NCI-H524 (cell line): ENCODE results near the gene PERCC1.

ENCODE experiments used
- DNase-seq, 2 experiments: peaks; one replicate each; lab custom pipeline; 2025; lab: John Stamatoyannopoulos, UW

Gene PERCC1

DNA sequence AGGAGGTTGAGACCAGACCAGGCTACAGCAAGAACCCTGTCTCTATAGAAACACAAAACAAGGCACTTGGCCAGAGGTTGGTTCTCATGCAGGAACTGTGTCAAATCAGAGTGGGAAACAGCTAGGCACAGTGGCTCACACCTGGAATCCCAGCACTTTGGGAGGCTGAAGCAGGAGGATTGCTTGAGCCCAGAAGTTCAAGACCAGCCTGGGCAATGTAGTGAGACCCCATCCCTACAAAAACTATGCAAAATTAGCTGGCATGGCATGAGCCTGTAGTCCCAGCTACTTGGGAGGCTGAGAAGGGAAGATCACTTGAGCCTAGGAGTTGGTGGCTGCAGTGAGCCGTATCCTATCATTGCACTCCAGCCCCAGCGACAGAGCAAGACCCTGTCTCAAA is 18.0 kb upstream of the PERCC1 start:
- no peak for DNase-seq

- peak in 1 of 2 experiments; percentile 49 for DNase-seq
Observed at GRCh38 chr16:1413684-1414531, 17.0 kb upstream of the PERCC1 start.

GRCh38 chr16:1414532-1415260 is 16.2 kb upstream of the PERCC1 start, which contains the start of gene UNKL:
UNKL (minus strand) TSS chr16:1414704; CDS start chr16:1414691, 13 bp downstream.
- DNase-seq: peak in 1 of 2 experiments; percentile 47

DNA sequence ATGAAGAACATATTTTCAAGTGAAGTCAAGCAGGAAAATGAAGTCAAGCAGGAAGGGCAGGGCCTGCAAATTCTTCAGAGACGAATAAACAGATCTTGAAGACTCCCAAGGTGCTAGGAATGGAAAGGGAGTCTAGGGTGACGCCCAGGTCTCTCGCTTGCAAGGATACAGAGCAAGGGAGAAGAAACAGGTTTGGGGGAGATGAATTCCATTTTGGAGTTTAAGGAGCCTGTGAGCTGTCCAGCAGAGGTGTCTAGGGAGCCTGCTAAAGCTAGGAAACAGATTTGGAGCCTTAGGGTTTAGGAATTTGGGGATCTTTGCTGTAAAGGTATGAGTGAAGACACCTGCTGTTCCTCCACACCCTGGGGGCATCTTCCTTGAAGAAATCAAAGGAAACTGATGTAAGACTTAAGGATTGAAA is 14.3 kb upstream of the PERCC1 start:
- no peak for DNase-seq

DNA sequence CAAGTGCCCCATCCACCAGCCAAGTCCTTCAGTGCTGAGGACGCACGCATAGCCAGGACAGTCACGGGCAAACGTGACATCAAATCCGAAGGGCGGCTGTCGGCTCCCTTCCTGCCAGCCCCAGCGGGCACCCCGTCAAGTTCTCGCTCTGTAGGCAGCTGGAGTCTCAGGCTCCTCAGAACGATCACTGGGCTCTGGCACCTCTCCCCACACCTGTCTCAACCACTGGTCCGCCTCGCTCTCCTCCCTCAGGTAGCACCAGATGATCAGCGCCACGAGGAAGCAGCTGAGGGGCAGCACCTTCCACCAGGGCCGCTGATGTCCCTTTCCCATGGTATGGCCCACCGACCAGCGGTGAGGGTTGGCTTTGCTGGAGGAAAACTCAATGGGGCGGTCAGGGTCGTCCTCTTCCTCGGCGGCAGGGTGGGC is 10.8 kb upstream of the PERCC1 start:
- DNase-seq: no peak

DNA sequence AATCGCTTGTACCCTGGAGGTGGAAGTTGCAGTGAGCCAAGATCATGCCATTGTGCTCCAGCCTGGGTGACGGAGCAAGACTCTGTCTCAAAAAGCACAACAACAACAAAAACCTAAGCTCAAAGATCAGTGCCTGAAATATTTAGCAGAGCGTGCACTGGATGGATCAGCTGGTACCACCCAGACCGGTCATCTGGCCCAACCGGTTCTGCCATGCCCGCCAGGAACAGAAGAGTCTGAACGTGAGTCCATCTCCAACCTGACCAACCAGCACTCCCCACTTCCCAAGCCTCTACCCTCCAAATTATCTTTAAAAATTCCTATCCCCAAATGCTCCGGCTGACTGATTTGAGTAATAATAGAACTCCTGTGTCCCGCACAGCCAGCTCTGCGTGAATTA is 8.8 kb upstream of the PERCC1 start:
- DNase-seq: no peak

DNA sequence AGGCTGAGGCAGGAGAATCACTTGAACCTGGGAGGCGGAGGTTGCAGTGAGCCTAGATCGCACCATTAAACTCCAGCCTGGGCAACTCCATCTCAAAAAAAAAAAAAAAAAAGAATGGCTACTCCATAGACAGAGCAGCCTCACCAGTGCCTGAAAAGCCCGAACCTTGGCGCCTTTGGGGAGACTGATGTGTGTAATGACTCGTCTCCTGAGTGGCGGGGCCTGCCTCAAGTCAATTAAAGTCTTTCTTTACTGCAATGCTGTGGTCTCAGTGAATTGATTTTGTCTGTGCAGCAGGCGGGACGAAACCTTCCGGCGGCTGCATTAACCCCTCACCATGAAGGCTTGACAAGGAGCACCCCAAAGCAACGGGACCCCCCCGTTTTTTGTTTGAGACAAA is 6.8 kb upstream of the PERCC1 start:
- no peak for DNase-seq

- no peak for DNase-seq
Observed at GRCh38 chr16:1425616-1426370, 5.1 kb upstream of the PERCC1 start.

GRCh38 chr16:1426734-1427471 is 4.0 kb upstream of the PERCC1 start:
- peak in 1 of 2 experiments; percentile 19 for DNase-seq

- no peak for DNase-seq
Observed at GRCh38 chr16:1427473-1428461, 3.1 kb upstream of the PERCC1 start.

- DNase-seq: no peak
Observed at GRCh38 chr16:1428511-1428910, 2.4 kb upstream of the PERCC1 start.

- no peak for DNase-seq
Observed at GRCh38 chr16:1429012-1429411, 1.9 kb upstream of the PERCC1 start.

DNA sequence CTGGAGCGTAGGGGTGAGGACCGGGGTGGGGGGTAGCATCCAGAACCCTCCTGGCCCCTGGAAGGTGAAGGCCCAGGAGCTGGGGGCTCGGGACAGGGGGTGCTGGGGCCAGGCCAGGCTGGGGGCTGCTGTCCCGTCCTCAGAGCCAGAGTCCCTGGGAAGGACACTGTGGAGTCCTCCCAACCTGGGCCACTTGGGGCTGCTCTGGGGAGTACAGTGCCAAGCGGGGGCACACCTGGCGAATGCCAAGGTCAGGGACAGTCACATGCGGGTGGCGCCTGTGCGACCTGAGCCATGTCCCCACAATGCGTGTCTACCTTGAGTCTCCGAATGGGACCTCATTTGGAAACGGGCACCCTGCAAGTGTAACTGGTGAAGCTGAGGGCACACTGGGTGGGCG is 1.2 kb upstream of the PERCC1 start:
- no peak for DNase-seq

- no peak for DNase-seq
Observed at GRCh38 chr16:1430214-1430758, 592 bp upstream of the PERCC1 start.

DNA sequence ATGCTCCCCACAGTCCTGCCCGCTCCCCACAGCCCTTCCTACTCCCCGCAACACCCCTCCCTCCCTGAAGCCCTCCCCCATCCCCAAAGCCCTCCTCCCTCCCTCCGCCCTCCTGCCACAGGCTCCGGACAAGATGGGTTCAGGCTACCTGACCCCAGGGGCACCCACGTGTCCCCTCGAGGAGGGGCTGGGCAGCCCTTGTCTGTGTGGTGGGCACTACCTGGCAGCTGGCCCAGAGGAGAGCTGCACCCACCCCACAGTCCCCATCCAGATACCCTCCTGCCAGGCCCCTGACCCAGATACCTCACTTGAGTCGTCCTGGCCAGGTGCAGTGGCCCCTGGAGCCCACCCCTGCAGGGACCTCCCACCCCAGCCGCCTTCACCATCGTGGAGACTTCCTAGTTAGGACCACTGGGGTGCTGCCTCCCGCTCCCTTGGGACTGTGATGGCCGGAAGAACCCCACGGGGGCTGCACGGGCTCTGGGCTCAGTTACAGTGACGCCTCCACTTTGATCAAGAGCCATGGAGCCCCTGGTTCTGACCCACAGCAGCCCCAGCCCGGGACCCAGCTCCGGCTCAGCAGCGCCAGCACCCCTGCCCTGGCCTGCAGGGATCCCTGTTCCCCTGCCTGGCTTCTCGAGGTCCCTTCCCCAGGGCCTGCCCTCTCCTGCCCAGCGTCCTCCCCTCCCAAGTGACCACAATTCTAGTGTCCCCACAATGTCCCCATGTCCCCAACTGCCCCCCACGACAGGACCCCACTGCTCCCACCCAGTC is 806 bp downstream of the PERCC1 start:
- no peak for DNase-seq

- DNase-seq: no peak
Observed at GRCh38 chr16:1432388-1433262, 1.7 kb downstream of the PERCC1 start.

DNA sequence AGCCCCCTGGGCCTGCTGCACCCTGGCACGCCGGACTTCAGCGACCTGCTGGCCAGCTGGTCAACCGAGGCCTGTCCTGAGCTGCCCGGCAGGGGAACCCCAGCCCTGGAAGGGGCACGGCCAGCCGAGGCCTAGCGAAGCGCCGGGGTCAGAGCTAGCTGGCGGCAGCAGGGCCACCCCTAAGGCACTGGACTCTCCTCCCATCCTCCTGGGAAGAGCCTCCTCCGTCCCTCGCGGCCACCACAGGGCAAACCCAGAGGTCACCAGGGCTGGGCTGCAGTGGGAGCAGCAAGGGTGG is 2.3 kb downstream of the PERCC1 start:
- no peak for DNase-seq

- DNase-seq: peak in 1 of 2 experiments; percentile 20
Observed at GRCh38 chr16:1433756-1434155, 2.9 kb downstream of the PERCC1 start.
